GM23338 (cell line): Measurements from ENCODE around the gene ZNF549.

Experiments used
- CTCF ChIP-seq, 2 experiments: fragments of 200-600 bp in 1 of 2; sonication (generic) in 1 of 2; conservative IDR thresholded peaks; 2 replicates each; pipeline versions ENCODE4 v1.5.1 to v1.6.1; 2016 to 2017; ENCODE audit warnings: antibody characterized with exemption in 2 of 2, low read depth in 2 of 2, mild to moderate bottlenecking in 2 of 2, moderate library complexity in 1 of 2
- EZH2 ChIP-seq: fragments of 200-600 bp; sonication (generic); IDR thresholded peaks from one replicate; pipeline ENCODE4 v1.8.0; 2017; ENCODE audit warnings: antibody characterized with exemption, mild to moderate bottlenecking, low read depth; ENCODE audit not compliant: unreplicated experiment

- TF ChIP-seq EZH2 (no peak), CTCF (conservative IDR thresholded peaks at IDR 0.05; ENCODE audit: low read depth in 2 of 2) (peak in 1 of 2 experiments; percentile 26; a peak in 1 of 4 replicates)
These were observed 56.6 kb downstream of the ZNF549 start, which contains the start of gene ZIK1 for GRCh38 chr19:57583521-57584416.
